Cardiac muscle cell (in vitro differentiated cells and primary cell): ENCODE measurements around the gene PBRM1. TPM values are rescaled to one million over a fixed set of nuclear protein-coding genes. Genes with fewer than 3 reads are reported as not detected.
A peak's percentile ranks its signal among the peaks of the same experiment; 100 is the strongest.

Source experiments
- DNase-seq, 2 donors: peaks; one replicate each; pipeline versions ENCODE4 v3.0.0 to v3.0.0-alpha.2; 2010 to 2017; ENCODE audit warnings: low read depth in 1 of 2, low spot score in 1 of 2
- H3K27ac ChIP-seq: fragments of 200-600 bp; sonication (generic); 2 replicates; pipeline ENCODE4 v1.5.1; 2016
- H3K27me3 ChIP-seq: fragments of 200-600 bp; sonication (generic); 2 replicates; pipeline ENCODE4 v1.6.0; 2016; ENCODE audit warnings: control low read depth
- H3K36me3 ChIP-seq: fragments of 200-600 bp; sonication (generic); 2 replicates; pipeline ENCODE4 v1.5.1; 2016; ENCODE audit warnings: control low read depth
- H3K4me1 ChIP-seq: fragments of 200-600 bp; sonication (generic); 2 replicates; pipeline ENCODE4 v1.8.1; 2017; ENCODE audit warnings: low read depth, mild to moderate bottlenecking, mixed run types
- H3K4me3 ChIP-seq: fragments of 200-600 bp; sonication (generic); 2 replicates; pipeline ENCODE4 v1.5.1; 2016; ENCODE audit warnings: mild to moderate bottlenecking
- H3K9me3 ChIP-seq: fragments of 200-600 bp; sonication (generic); 2 replicates; pipeline ENCODE4 v1.5.1; 2017; ENCODE audit warnings: low read depth, mild to moderate bottlenecking, control low read depth
- polyA plus RNA-seq: library from polyadenylated mRNA; unstranded; fragments of >200 nt; fragmentation: Nextera tagmentation; extraction: Ambion mirVana; gene quantifications from 2 replicates; pipeline ENCODE4 v1.2.1, GENCODE V29; 2016
- total RNA-seq: library from RNA; depleted of rRNA; stranded (reverse); fragments of >200 nt; gene quantifications from 2 replicates; pipeline ENCODE4 v1.2.3, GENCODE V29; 2016
- TF ChIP-seq, protein P1 (sequence below): IDR thresholded peaks from 2 replicates; pipeline ENCODE4 v1.5.1; 2012; ENCODE audit warnings: low read depth, mild to moderate bottlenecking, low read length

Gene PBRM1
- total and polyA plus RNA-seq, 2 experiments from 2014 or later, result 64.0 to 76.2 TPM

DNA sequence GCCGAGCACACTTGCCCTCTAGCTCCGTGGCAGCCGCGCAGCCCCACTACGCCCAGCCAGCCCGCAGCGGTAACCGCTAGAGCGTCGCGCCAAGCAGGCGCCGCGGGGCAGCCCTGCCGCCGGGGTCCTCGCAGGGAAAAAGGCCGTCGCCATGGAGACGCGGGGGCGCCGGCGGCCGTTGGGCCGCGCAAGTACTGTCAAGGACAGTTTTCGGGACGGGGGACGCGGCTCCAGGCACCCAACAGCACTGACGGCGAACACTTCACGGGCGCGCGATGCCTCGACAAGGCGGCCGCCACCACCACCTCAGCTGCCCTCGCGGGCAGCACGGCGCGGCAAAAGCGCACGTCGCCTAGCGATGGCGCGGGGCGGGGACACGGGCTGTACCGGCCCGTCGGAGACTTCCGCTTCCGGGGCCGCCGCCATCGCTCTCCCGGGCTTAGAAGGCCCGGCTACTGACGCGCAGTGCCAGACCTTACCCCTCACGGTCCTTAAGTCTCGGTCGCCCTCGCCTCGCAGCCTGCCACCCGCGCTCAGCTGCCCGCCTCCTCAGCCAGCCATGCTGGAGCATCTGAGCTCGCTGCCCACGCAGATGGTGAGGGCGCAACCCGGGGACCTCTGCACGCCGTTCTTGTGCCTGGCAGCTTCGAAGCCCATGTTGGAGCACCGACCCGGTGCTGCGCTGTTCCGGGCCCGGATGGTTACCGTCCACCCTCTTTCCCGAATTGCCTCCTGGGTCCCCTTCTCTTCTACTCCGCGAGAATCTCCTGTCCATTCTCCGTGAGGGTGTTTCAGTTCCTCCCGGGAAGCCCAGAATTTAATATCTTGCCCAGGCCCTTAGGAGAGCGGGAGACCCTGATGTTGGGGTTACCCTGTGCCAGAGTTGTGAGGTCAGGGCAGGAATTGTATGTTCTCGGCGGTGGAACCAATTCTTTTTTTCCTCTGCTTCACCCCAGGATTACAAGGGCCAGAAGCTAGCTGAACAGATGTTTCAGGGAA, 20.3 kb upstream of the PBRM1 start, which contains the start of the genes GLT8D1 and SPCS1:
GLT8D1 (minus strand) TSS at position 104 of the 999 bp plus-strand sequence. CDS start 5,331 bp downstream, outside the sequence.
SPCS1 (plus strand) TSS at position 419 of the 999 bp plus-strand sequence; CDS start at position 560, 141 bp downstream.
- Histone ChIP-seq H3K27me3 (no peaks in the 10 kb centered on the region), H3K4me1 (peaks cover 6% of the 10 kb centered on the region), H3K27ac (peak within 1 kb of the TSS; percentile 82), H3K36me3 (peaks cover 7% of the 10 kb centered on the region), H3K4me3 (peak within 1 kb of the TSS; percentile 97), H3K9me3 (no peaks in the 10 kb centered on the region)
- TF ChIP-seq, protein P1, sequence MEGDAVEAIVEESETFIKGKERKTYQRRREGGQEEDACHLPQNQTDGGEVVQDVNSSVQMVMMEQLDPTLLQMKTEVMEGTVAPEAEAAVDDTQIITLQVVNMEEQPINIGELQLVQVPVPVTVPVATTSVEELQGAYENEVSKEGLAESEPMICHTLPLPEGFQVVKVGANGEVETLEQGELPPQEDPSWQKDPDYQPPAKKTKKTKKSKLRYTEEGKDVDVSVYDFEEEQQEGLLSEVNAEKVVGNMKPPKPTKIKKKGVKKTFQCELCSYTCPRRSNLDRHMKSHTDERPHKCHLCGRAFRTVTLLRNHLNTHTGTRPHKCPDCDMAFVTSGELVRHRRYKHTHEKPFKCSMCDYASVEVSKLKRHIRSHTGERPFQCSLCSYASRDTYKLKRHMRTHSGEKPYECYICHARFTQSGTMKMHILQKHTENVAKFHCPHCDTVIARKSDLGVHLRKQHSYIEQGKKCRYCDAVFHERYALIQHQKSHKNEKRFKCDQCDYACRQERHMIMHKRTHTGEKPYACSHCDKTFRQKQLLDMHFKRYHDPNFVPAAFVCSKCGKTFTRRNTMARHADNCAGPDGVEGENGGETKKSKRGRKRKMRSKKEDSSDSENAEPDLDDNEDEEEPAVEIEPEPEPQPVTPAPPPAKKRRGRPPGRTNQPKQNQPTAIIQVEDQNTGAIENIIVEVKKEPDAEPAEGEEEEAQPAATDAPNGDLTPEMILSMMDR, result no peak
- peak; percentile 90 to 93 for DNase-seq

- Histone ChIP-seq H3K9me3 (no peaks in the 10 kb centered on the region), H3K4me1 (peaks cover 6% of the 10 kb centered on the region), H3K27ac (peak overlapping the region; percentile 82), H3K27me3 (no peaks in the 10 kb centered on the region), H3K4me3 (peak overlapping the region; percentile 97), H3K36me3 (peaks cover 7% of the 10 kb centered on the region)
- TF ChIP-seq, protein P1, result no peak
- no peak for DNase-seq
These were observed 19.6 kb upstream of the PBRM1 start for GRCh38 chr3:52705438-52705687.

DNA sequence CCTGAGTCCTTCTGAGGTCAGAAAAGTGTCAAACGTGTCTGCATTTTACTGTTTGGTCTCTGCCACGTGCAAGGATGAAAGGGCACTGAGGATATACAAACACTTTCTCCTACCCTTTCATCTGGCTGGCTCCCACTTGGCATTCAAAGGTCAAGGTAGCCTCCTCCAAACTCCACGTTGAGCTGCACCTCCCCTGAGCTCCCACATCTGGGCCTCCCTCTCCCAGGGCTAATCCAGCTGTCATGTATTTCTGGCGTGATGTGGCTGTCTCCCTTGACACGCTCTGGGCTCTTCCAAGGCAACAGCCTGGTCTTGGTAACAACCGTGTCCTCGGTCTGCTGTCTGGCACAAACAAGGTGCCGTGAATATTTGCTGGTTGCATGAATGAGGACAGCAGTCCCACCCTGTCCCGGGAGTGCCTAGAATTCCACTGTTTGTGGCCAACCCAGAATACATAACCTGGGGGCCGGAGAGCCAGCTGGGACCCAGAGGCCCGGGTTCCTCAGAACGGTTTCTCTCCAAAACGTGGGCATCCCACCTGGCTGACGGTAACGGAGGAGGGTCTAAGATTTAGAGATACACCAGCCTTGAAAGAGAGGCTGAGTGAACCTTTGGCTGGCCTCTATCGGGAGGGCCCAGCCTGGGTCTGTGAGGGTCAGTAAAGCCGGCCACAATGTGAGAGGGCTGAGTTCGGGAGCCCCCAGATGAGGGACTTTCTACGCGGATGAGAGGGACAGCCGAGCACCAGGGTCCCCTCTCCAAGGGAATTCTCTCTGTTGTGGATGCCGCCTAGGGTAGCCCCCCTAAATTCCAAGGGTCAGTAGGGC, 19.1 kb upstream of the PBRM1 start:
- peaks cover 7% of the 10 kb centered on the region for H3K36me3 ChIP-seq
- peak overlapping the region; percentile 82 for H3K27ac ChIP-seq
- peak overlapping the region; percentile 97 for H3K4me3 ChIP-seq
- no peaks in the 10 kb centered on the region for H3K9me3 ChIP-seq
- H3K27me3 ChIP-seq, result no peaks in the 10 kb centered on the region
- H3K4me1 ChIP-seq, result peaks cover 6% of the 10 kb centered on the region
- TF ChIP-seq, protein P1, result no peak
- peak; percentile 10 to 26 for DNase-seq

- no peaks in the 10 kb centered on the region for H3K27me3 ChIP-seq
- TF ChIP-seq, protein P1, result no peak
- peaks cover 8% of the 10 kb centered on the region for H3K36me3 ChIP-seq
- no peak for DNase-seq
- no peak overlapping the region for H3K4me3 ChIP-seq
- peaks cover 6% of the 10 kb centered on the region for H3K4me1 ChIP-seq
- no peak overlapping the region for H3K27ac ChIP-seq
- no peaks in the 10 kb centered on the region for H3K9me3 ChIP-seq
These were observed 17.6 kb upstream of the PBRM1 start for GRCh38 chr3:52703341-52703740.

GRCh38 chr3:52697632-52697965, 11.9 kb upstream of the PBRM1 start:
- Histone ChIP-seq H3K36me3 (peaks cover 54% of the 10 kb centered on the region), H3K4me1 (no peaks in the 10 kb centered on the region), H3K4me3 (no peak overlapping the region), H3K27me3 (no peaks in the 10 kb centered on the region), H3K27ac (no peak overlapping the region), H3K9me3 (no peaks in the 10 kb centered on the region)
- no peak for DNase-seq
- TF ChIP-seq, protein P1, result no peak
